ENCODE measurements around the gene SIGMAR1.

- TF ChIP-seq POLR2A (IDR thresholded peaks at IDR 0.05; ENCODE audit: low read depth, low read length) (no peak), POLR2AphosphoS5 (IDR thresholded peaks at IDR 0.05; ENCODE audit: low read depth, low read length) (no peak), TAF1 (IDR thresholded peaks at IDR 0.05; ENCODE audit: borderline replicate concordance, low read depth, low read length) (no peak)
Observed at GRCh38 chr9:34659592-34660253, 22.1 kb upstream of the SIGMAR1 start.
